WTC11 (cell line): ENCODE data around the gene PRKX. TPM values are rescaled to one million over a fixed set of nuclear protein-coding genes. Genes with fewer than 3 reads are reported as not detected.

Experiments
- ATAC-seq: fragments of 200-7000 bp; cut with Tn5 transposase; 2 replicates; pipeline ENCODE4 v1.10.0; 2021; ENCODE audit warnings: mild to moderate bottlenecking, moderate library complexity
- CTCF ChIA-PET: fragments of 300-600 bp; sonication (Branson Sonifier 250); formaldehyde crosslinking; loops from one replicate; lab custom pipeline; 2021; ENCODE audit warnings: antibody characterized with exemption; lab: Charles Lee
- POLR2A ChIA-PET: fragments of 350-600 bp; sonication (Branson Sonifier 250); formaldehyde crosslinking; loops from one replicate; lab custom pipeline; 2021; ENCODE audit warnings: antibody characterized with exemption; lab: Charles Lee
- DNase-seq: peaks from one replicate; pipeline ENCODE4 v3.0.0; 2021; ENCODE audit warnings: low spot score
- H3K27ac Mint-ChIP-seq: 2 replicates; pipeline ENCODE4 v1.8.0; 2021; ENCODE audit warnings: mixed read lengths
- H3K27me3 Mint-ChIP-seq: 2 replicates; pipeline ENCODE4 v1.8.0; 2021; ENCODE audit warnings: low read depth, mild to moderate bottlenecking, moderate library complexity, mixed read lengths
- H3K36me3 Mint-ChIP-seq: 2 replicates; pipeline ENCODE4 v1.8.0; 2021; ENCODE audit warnings: mixed read lengths
- H3K4me1 Mint-ChIP-seq: 2 replicates; pipeline ENCODE4 v1.8.0; 2022; ENCODE audit warnings: mixed read lengths
- H3K4me3 Mint-ChIP-seq: 2 replicates; pipeline ENCODE4 v1.8.0; 2021; ENCODE audit warnings: mild to moderate bottlenecking, moderate library complexity, mixed read lengths
- H3K9me3 Mint-ChIP-seq: 2 replicates; pipeline ENCODE4 v1.8.0; 2021; ENCODE audit warnings: mixed read lengths
- AFF4 ChIP-seq: sonication (generic); formaldehyde crosslinking; IDR thresholded peaks from 2 replicates; pipeline ENCODE4 v1.8.1; 2023; ENCODE audit warnings: mild to moderate bottlenecking, missing genetic modification reagents, borderline replicate concordance
- ARID4B ChIP-seq: sonication (generic); formaldehyde crosslinking; IDR thresholded peaks from 2 replicates; pipeline ENCODE4 v1.8.0; 2023; ENCODE audit warnings: missing genetic modification reagents, mild to moderate bottlenecking, borderline replicate concordance
- EMX1 ChIP-seq: fragments of 250-450 bp; sonication (Bioruptor Pico); IDR thresholded peaks from 2 replicates; pipeline ENCODE4 v1.8.0; 2021; ENCODE audit warnings: mild to moderate bottlenecking
- ETV6 ChIP-seq: sonication (generic); formaldehyde crosslinking; IDR thresholded peaks from 2 replicates; pipeline ENCODE4 v1.8.1; 2022; ENCODE audit warnings: mild to moderate bottlenecking, missing genetic modification reagents
- HMGA2 ChIP-seq: fragments of 250-450 bp; sonication (Bioruptor Pico); IDR thresholded peaks from 2 replicates; pipeline ENCODE4 v1.4.0; 2021; ENCODE audit warnings: mild to moderate bottlenecking, moderate library complexity
- NFE2L1 ChIP-seq: sonication (generic); formaldehyde crosslinking; IDR thresholded peaks from 2 replicates; pipeline ENCODE4 v1.8.1; 2023; ENCODE audit warnings: missing genetic modification reagents
- NFYB ChIP-seq: sonication (generic); formaldehyde crosslinking; conservative IDR thresholded peaks from 2 replicates; pipeline ENCODE4 v1.8.0; 2022; ENCODE audit warnings: low read depth, missing genetic modification reagents
- NR1H2 ChIP-seq: sonication (generic); formaldehyde crosslinking; IDR thresholded peaks from 2 replicates; pipeline ENCODE4 v1.9.0; 2021; ENCODE audit warnings: mild to moderate bottlenecking, moderate library complexity, missing genetic modification reagents
- PRRX2 ChIP-seq: fragments of 250-450 bp; sonication (Bioruptor Pico); IDR thresholded peaks from 2 replicates; pipeline ENCODE4 v1.8.0; 2021; ENCODE audit warnings: mild to moderate bottlenecking
- STAT6 ChIP-seq: sonication (generic); formaldehyde crosslinking; conservative IDR thresholded peaks from 2 replicates; pipeline ENCODE4 v1.8.1; 2023; ENCODE audit warnings: mild to moderate bottlenecking, low read depth, missing genetic modification reagents, moderate library complexity
- TEAD1 ChIP-seq: sonication (generic); formaldehyde crosslinking; IDR thresholded peaks from 2 replicates; pipeline ENCODE4 v1.8.0; 2022; ENCODE audit warnings: mild to moderate bottlenecking, missing genetic modification reagents
- TP53 ChIP-seq: sonication (generic); formaldehyde crosslinking; IDR thresholded peaks from 2 replicates; pipeline ENCODE4 v1.8.1; 2023; ENCODE audit warnings: mild to moderate bottlenecking, missing genetic modification reagents
- USF2 ChIP-seq: sonication (generic); formaldehyde crosslinking; IDR thresholded peaks from 2 replicates; pipeline ENCODE4 v1.8.1; 2023; ENCODE audit warnings: mild to moderate bottlenecking, missing genetic modification reagents, moderate library complexity
- ZMAT4 ChIP-seq: fragments of 250-450 bp; sonication (Bioruptor Pico); IDR thresholded peaks from 2 replicates; pipeline ENCODE4 v1.9.0; 2021; ENCODE audit warnings: mild to moderate bottlenecking
- ZNF121 ChIP-seq: sonication (generic); formaldehyde crosslinking; IDR thresholded peaks from 2 replicates; pipeline ENCODE4 v1.8.0; 2023; ENCODE audit warnings: missing genetic modification reagents
- ZNF396 ChIP-seq: fragments of 250-450 bp; sonication (Bioruptor Pico); IDR thresholded peaks from 2 replicates; pipeline ENCODE4 v1.8.0; 2021; ENCODE audit warnings: mild to moderate bottlenecking, moderate library complexity, borderline replicate concordance
- ZNF423 ChIP-seq: fragments of 250-450 bp; sonication (Bioruptor Pico); IDR thresholded peaks from 2 replicates; pipeline ENCODE4 v2.1.2; 2022; ENCODE audit warnings: mild to moderate bottlenecking, moderate library complexity
- total RNA-seq: library from RNA; stranded (reverse); gene quantifications from 3 replicates; pipeline ENCODE4 v1.2.3, GENCODE V29; 2021

The PRKX gene
- total RNA-seq, 1 experiment from 2014 or later: 66.6 TPM

GRCh38 chrX:3717742-3718420 is 4.4 kb upstream of the PRKX start:
- Mint-ChIP-seq H3K9me3 (no peaks in the 10 kb centered on the region), H3K27me3 (peaks cover 5% of the 10 kb centered on the region; the same call in 1 of the 2 replicates), H3K36me3 (no peaks in the 10 kb centered on the region), H3K4me1 (0 out of 2 replicates have a peak, but pooled peaks cover 5% of the 10 kb centered on the region), H3K27ac (no peak overlapping the region), H3K4me3 (no peak overlapping the region)
- no peak for ATAC-seq
- no peak for TF ChIP-seq ZNF396 (CRISPR knock-in tag)
- TF ChIP-seq NR1H2: no peak
- TF ChIP-seq NFYB (CRISPR knock-in tag): no peak
- no peak for TF ChIP-seq ZNF423 (CRISPR knock-in tag)
- TF ChIP-seq USF2 (CRISPR knock-in tag): no peak
- TF ChIP-seq ZMAT4 (CRISPR knock-in tag): no peak
- no peak for TF ChIP-seq TEAD1 (CRISPR knock-in tag)
- no peak for TF ChIP-seq NFE2L1 (CRISPR knock-in tag)
- TF ChIP-seq STAT6 (CRISPR knock-in tag): no peak
- TF ChIP-seq PRRX2 (CRISPR knock-in tag): no peak
- no peak for TF ChIP-seq HMGA2 (CRISPR knock-in tag)
- TF ChIP-seq ARID4B (CRISPR knock-in tag): no peak
- TF ChIP-seq TP53: no peak
- TF ChIP-seq ZNF121: no peak
- TF ChIP-seq AFF4 (CRISPR knock-in tag): no peak
- no peak for TF ChIP-seq ETV6 (CRISPR knock-in tag)
- TF ChIP-seq EMX1 (CRISPR knock-in tag): no peak
- POLR2A ChIA-PET: no interaction called here
- DNase-seq: no peak
- CTCF ChIA-PET: no interaction called here
